Middle frontal gyrus (tissue), 1 donor: ENCODE results near the gene PSMG4.
"Not testable (repeated sequence)": the region's sequence is repeated elsewhere in the genome, so short reads cannot be mapped to it uniquely, and the experiment has no call there.

Experiments used
- DNase-seq: peaks from one replicate; pipeline ENCODE4 v3.0.0-alpha.2; 2015; ENCODE audit warnings: low spot score; ENCODE audit errors: extremely low spot score

Gene PSMG4

GRCh38 chr6:3230256-3230882 lies 28.4 kb upstream of the PSMG4 start:
- DNase-seq = no peak

- peak; percentile 27 for DNase-seq
Measured at GRCh38 chr6:3230900-3231246, 27.9 kb upstream of the PSMG4 start.

- DNase-seq = peak; percentile 66
Measured at GRCh38 chr6:3231247-3232016, 27.3 kb upstream of the PSMG4 start.

GRCh38 chr6:3232017-3232945 lies 26.5 kb upstream of the PSMG4 start:
- DNase-seq = no peak

GRCh38 chr6:3233321-3233720 lies 25.4 kb upstream of the PSMG4 start:
- DNase-seq = no peak

- no peak for DNase-seq
Measured at GRCh38 chr6:3233904-3234303, 24.8 kb upstream of the PSMG4 start.

GRCh38 chr6:3235486-3235885 lies 23.3 kb upstream of the PSMG4 start:
- DNase-seq = no peak

- no peak for DNase-seq
Measured at GRCh38 chr6:3236005-3236404, 22.7 kb upstream of the PSMG4 start.

GRCh38 chr6:3237761-3238662 lies 20.7 kb upstream of the PSMG4 start:
- no peak for DNase-seq

GRCh38 chr6:3239110-3239830 lies 19.5 kb upstream of the PSMG4 start:
- DNase-seq = no peak

- no peak for DNase-seq
Measured at GRCh38 chr6:3240595-3240994, 18.2 kb upstream of the PSMG4 start.

- DNase-seq = not testable (repeated sequence)
Measured at GRCh38 chr6:3241745-3242144, 17.0 kb upstream of the PSMG4 start.

GRCh38 chr6:3242768-3243167 lies 16.0 kb upstream of the PSMG4 start:
- no peak for DNase-seq

GRCh38 chr6:3244003-3244831 lies 14.5 kb upstream of the PSMG4 start:
- DNase-seq = no peak

- not testable (repeated sequence) for DNase-seq
Measured at GRCh38 chr6:3244832-3245161, 13.9 kb upstream of the PSMG4 start.

GRCh38 chr6:3245216-3245615 lies 13.5 kb upstream of the PSMG4 start:
- no peak for DNase-seq

- DNase-seq = peak; percentile 78
Measured at GRCh38 chr6:3247255-3248146, 11.2 kb upstream of the PSMG4 start.

GRCh38 chr6:3249821-3250220 lies 8.9 kb upstream of the PSMG4 start:
- no peak for DNase-seq
